Large intestine (tissue), 3 donors: Measurements from ENCODE around the gene TEX2. TPM values are rescaled to one million over a fixed set of nuclear protein-coding genes. Genes with fewer than 3 reads are reported as not detected.
A peak's percentile ranks its signal among the peaks of the same experiment; 100 is the strongest.

Experiments used
- DNase-seq, 2 donors: peaks; one replicate each; pipeline versions ENCODE4 v3.0.0 to v3.0.0-alpha.2; 2013
- H3K27ac ChIP-seq: one replicate; pipeline ENCODE4 v1.5.1; 2013; ENCODE audit warnings: low read length
- H3K27me3 ChIP-seq: 2 replicates; pipeline ENCODE4 v1.6.1; 2013; ENCODE audit warnings: low read length; ENCODE audit not compliant: control insufficient read depth, insufficient read depth
- H3K36me3 ChIP-seq: 2 replicates; pipeline ENCODE4 v1.6.1; 2013; ENCODE audit warnings: low read length; ENCODE audit not compliant: control insufficient read depth, insufficient read depth
- H3K4me1 ChIP-seq: one replicate; pipeline ENCODE4 v1.6.1; 2013; ENCODE audit warnings: low read length; ENCODE audit not compliant: control insufficient read depth, insufficient read depth
- H3K4me3 ChIP-seq: one replicate; pipeline ENCODE4 v1.5.1; 2013; ENCODE audit warnings: low read length
- H3K9me3 ChIP-seq: one replicate; pipeline ENCODE4 v1.6.1; 2013; ENCODE audit warnings: mild to moderate bottlenecking, low read depth, low read length, moderate library complexity; ENCODE audit not compliant: control insufficient read depth
- WGBS: methylation state at CpG from one replicate; pipeline ENCODE4 v1.1.5; 2013; ENCODE audit warnings: low lambda C conversion rate; ENCODE audit not compliant: insufficient coverage; 5-methylcytosine and 5-hydroxymethylcytosine counted together
- polyA plus RNA-seq: library from polyadenylated mRNA; unstranded; fragments of 120-200 nt; gene quantifications from one replicate; pipeline ENCODE4 v1.2.1, GENCODE V29; 2013

The TEX2 gene
- polyA plus RNA-seq, 1 donor = 37.2 TPM

DNA sequence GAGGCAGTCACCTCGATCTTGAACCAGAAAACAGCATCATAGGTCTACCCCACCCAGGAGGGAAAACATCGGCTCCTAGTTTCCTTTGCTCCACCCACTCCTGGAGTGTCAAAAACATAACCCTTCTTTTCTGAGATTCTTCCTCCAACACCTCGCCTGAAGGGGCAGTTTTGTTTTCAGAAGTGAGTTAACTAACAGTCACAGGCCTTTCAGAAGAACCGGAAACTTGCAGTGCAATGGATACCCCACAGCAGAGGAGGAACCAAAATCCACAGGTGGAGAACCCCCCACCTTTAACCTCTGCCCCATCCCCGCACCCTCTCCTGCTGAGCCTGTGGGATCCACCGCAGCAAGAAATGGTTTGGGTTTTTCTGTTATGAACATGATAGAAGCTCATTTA is 7.8 kb upstream of the TEX2 start:
- no peak overlapping the region for H3K27ac ChIP-seq

DNA sequence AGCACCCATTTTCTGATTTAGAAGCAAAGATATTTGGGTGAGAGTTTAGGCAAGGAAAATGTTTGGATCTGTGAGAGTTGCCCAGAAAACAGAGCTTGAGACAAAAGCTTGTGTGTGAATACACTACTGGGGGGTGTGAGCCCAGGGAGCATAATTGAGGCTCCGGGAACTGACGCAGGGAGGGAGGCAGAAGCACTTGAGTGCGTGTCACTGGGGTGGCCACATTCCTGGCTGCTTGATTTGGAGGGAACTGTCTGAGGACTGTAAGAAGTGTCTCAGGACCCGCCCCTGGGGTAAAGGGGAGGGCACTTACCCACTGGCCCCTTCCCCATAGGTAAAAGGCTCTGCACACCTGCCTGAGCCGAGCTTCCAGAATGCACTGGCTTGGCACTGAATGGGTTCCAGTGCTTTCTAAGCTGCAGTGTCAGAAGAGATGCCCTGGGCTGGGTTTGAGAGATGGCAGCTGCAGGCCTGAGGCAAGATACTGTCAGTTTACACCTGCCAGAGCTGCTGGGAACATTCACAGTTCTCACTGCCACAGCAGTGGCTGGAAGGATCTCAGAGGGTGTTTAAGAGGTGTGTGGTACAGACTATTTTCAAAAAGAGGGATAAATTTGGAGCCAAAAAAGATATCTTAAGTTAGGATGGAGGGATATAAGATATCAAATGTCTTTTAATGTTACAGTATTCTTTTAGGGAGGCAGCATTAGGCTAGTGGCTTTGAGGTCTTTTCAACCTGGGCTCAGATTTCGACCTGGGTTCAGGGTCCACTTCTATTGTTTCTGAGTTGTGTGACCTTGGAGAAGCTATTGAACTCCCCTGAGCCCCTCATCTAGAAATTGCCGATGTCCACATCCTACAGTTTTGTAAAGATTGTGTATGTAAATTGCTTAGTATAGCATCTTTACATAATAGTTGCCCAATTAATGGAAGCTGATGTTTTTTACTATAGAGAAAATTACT is 6.9 kb upstream of the TEX2 start:
- WGBS = no CpG with 5 or more reads among the region's 7 CpGs
- H3K27ac ChIP-seq = no peak overlapping the region

More for the DNA sequence above, 7.8 kb upstream of the TEX2 start:
- Histone ChIP-seq H3K36me3 (no peaks in the 10 kb centered on the region), H3K4me3 (no peak overlapping the region), H3K27me3 (no peaks in the 10 kb centered on the region), H3K4me1 (no peaks in the 10 kb centered on the region), H3K9me3 (peaks cover 2% of the 10 kb centered on the region)
- WGBS = 60% methylated on average over 1 of the region's 6 CpGs
- DNase-seq = no peak

DNA sequence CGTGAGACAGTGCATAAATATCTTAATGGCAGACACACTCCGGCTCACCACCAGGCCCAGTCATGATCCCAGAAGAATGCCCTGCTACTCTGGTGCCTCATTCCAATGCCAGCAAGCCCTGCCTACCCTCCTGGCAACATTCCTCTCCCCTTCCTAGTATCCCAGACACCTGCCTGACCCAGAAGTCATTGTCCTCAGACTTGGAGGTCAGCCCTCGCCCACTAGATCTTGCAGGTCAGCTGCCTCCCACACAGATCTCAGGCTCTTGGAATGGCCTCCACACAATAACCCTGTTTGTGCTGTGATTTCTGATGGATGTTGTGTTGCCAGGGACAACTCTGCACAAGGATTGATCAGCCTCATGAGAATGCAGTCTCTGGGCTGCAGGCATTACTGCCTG is 1.8 kb upstream of the TEX2 start:
- Histone ChIP-seq H3K27ac (no peak overlapping the region), H3K36me3 (no peaks in the 10 kb centered on the region), H3K27me3 (no peaks in the 10 kb centered on the region), H3K9me3 (no peaks in the 10 kb centered on the region), H3K4me3 (no peak overlapping the region), H3K4me1 (peaks cover 16% of the 10 kb centered on the region)
- WGBS = no CpG with 5 or more reads among the region's 3 CpGs
- DNase-seq = no peak

More for the DNA sequence above, 6.9 kb upstream of the TEX2 start:
- no peak overlapping the region for H3K4me3 ChIP-seq
- no peaks in the 10 kb centered on the region for H3K27me3 ChIP-seq
- no peaks in the 10 kb centered on the region for H3K36me3 ChIP-seq
- no peak for DNase-seq
- H3K9me3 ChIP-seq = peaks cover 2% of the 10 kb centered on the region
- no peaks in the 10 kb centered on the region for H3K4me1 ChIP-seq

DNA sequence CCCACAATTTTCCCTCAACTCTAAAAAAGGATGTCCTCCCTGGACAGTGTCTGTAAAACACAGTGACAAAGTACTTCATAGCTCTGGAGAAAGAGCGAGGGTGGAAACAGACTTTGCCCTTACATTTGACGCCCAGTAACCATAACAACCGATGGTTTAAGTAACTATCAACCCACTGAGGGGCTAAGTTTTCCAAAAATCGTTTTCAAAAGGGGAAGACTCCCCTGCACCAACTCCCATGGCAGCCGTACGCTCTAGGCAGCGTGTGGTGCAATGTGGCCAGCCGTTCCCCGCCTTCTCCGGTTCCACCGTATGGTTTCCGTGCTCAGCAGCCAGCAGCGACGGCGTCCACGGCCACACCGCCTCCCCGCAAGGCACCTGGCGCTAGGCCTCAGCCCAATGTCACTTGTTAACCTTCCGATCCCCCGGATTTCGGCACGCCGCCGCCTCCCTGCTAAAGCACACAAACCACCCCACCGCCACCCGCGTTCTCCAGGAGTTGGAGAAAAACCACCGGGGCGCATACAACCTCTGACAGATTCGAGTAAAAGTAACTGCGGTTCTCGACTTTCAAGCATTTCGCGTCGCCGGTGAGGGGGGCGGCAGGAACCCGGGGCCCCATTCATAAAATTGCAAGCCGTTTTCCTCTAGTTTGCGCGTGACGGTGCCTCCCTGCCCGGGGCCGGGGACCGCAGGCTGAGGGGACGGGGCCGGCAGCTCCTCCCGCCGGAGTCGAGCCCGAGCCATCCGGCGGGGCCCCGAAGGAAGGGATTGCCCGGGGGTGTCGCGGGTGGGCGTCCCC is 661 bp downstream of the TEX2 start:
- DNase-seq = peak; percentile 29 to 80
- peak overlapping the region; percentile 52 for H3K27ac ChIP-seq

DNA sequence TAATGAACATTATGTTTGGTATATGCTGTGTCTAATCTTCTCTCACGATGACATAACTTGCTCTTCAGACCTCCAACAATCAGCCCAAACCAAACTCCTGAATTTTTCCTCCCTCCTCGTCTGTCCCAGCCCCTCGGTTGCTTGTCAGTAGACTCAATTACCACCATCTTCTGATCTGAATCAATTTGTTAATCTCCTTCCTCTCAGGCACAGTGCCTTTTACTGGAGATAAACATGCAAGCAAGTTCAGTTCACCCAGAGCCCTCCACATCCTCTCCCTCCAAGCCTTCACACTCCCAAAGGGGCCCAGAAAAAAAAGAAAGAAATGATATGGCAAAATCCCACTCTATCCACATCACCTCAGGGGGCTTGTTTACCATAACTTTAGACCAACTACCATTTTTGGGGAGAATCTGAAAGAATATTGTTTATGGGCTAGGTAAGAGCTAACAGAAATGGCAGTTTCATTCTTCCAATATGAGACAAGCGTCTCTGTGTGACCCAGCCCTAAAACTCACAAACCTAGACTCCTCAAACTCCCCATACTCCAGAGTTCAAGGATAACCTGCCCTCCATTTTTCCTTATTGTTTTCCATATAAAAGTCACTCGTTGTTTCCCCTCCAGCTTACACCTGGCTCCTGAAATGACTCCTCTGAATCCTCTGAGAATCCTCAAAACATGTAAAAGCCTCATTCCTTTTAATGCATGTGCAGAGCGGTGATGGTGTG is 1.5 kb downstream of the TEX2 start:
- no peaks in the 10 kb centered on the region for H3K27me3 ChIP-seq
- H3K27ac ChIP-seq = peak overlapping the region; percentile 52
- DNase-seq = no peak
- H3K4me1 ChIP-seq = peaks cover 25% of the 10 kb centered on the region
- no peaks in the 10 kb centered on the region for H3K36me3 ChIP-seq
- no peaks in the 10 kb centered on the region for H3K9me3 ChIP-seq
- 22% methylated on average over 3 of the region's 6 CpGs for WGBS
- H3K4me3 ChIP-seq = peak overlapping the region; percentile 56

More for the DNA sequence above, 661 bp downstream of the TEX2 start:
- H3K27me3 ChIP-seq = no peaks in the 10 kb centered on the region
- H3K4me3 ChIP-seq = peak overlapping the region; percentile 56
- peaks cover 25% of the 10 kb centered on the region for H3K4me1 ChIP-seq
- no peaks in the 10 kb centered on the region for H3K36me3 ChIP-seq
- no CpG with 5 or more reads among the region's 59 CpGs for WGBS
- no peaks in the 10 kb centered on the region for H3K9me3 ChIP-seq

DNA sequence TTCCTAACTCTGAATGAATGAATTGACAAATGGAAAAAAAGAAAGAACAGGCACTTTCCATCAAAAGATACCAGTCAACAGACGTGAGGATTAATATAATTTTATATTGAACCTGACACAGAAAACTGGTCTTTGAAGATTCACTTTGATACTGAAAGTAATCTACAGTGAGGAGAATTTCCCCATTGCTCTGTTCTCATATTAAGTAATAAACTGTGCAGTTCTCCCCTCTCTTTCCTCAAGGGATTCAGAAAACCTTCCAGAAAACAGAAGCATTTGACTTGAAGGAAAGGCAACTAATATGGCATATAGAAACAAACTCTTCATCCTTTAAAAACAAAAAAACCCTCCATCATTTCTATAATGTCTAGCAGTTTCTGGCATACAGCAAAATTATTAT is 2.2 kb downstream of the TEX2 start:
- H3K4me3 ChIP-seq = no peak overlapping the region

DNA sequence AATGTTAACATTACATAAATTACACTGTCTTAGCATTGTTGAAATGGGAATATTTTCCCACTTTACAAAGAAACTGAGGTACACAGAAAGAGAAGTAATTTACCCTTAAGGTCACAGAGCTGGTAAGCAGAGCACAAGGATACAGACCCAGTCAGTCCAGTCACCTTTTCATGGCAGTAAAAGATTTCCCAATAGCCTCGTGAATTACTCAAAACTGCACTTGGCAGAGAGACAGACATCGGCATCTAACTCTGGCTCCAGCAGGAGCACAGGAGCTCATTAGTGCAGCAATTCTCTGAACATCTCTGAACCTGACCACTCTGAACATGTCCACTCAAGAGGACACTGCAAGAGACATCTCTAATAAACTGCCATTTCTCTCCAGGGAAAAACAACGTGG is 3.1 kb downstream of the TEX2 start:
- Histone ChIP-seq H3K27ac (peak overlapping the region; percentile 38), H3K4me3 (no peak overlapping the region), H3K36me3 (no peaks in the 10 kb centered on the region), H3K4me1 (peaks cover 25% of the 10 kb centered on the region), H3K9me3 (no peaks in the 10 kb centered on the region), H3K27me3 (no peaks in the 10 kb centered on the region)
- no CpG with 5 or more reads among the region's 3 CpGs for WGBS
- peak; percentile 54 to 75 for DNase-seq

More for the DNA sequence above, 2.2 kb downstream of the TEX2 start:
- no peak for DNase-seq
- no peaks in the 10 kb centered on the region for H3K36me3 ChIP-seq
- H3K4me1 ChIP-seq = peaks cover 25% of the 10 kb centered on the region
- peak overlapping the region; percentile 28 for H3K27ac ChIP-seq
- no peaks in the 10 kb centered on the region for H3K9me3 ChIP-seq
- whole genome bisulfite sequencing = 80% methylated on average over 1 of the region's 1 CpG
- no peaks in the 10 kb centered on the region for H3K27me3 ChIP-seq

DNA sequence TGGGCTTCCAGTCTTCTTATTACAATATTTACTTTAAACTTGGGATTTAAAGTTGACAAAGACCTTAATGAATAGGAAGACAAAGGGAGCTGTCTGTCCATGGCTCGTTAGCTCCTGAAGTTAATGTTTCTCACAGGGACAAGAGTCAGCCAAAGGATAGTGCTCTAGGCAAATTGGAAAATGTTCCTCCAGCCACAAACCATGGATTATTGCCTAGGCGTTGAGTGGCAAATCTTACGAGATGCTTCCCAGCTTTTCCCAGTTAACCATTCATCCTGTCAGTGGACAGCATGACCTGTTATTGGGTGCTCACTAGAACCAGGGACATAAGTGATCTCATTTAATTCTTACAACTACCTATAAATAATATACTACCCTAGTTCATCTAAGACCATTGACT is 3.6 kb downstream of the TEX2 start:
- Histone ChIP-seq H3K9me3 (no peaks in the 10 kb centered on the region), H3K4me1 (peaks cover 25% of the 10 kb centered on the region), H3K27ac (peak overlapping the region; percentile 38), H3K27me3 (no peaks in the 10 kb centered on the region), H3K36me3 (no peaks in the 10 kb centered on the region), H3K4me3 (no peak overlapping the region)
- WGBS = no CpG with 5 or more reads among the region's 3 CpGs
- no peak for DNase-seq

DNA sequence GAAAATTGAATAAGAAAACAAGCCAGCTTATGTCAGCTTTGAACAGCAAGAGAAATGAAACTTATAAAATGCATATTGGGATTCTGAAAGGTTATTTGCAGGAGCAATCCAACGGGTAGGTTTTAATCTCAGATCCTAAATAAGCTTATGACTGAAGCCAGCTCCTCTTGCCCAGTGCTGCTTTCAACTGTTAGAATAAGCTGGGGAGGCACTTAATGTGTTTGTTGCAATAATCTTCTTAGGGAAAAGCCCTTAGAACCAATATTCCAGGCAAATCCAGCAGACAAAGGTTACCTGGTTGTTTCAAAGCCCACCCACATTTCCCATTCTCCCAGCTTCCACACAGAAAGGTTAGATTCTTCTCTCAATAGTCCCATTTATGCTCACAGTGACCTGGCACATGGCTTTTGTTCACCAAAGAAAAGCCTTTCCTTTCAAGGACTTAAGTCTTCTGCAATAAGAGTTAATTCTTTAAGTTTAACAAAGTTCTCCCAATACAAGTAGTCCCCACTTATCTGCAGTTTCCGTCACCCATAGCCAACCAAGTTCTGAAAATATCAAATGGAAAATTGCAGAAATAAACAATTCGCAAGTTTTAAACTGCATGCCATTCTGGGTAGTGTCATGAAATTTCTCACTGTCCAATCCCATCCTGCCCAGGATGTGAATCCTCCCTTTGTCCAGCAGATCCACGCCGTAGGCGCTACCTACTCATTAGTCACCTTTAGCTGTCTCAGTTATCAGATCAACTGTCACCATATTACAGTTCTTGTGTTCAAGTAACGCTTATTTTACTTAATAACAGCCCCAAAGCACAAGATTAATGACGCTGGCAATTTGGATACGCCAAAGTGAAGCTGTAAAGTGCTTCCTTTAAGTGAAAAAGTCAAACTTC is 5.9 kb downstream of the TEX2 start:
- 80% methylated on average over 1 of the region's 9 CpGs for WGBS
- H3K9me3 ChIP-seq = no peaks in the 10 kb centered on the region
- H3K4me1 ChIP-seq = peaks cover 25% of the 10 kb centered on the region
- no peak for DNase-seq
- no peaks in the 10 kb centered on the region for H3K36me3 ChIP-seq
- no peak overlapping the region for H3K27ac ChIP-seq
- no peaks in the 10 kb centered on the region for H3K27me3 ChIP-seq
- H3K4me3 ChIP-seq = no peak overlapping the region
